GM23248 (cell line): Measurements from ENCODE around the gene CDC42EP5. TPM values are rescaled to one million over a fixed set of nuclear protein-coding genes. Genes with fewer than 3 reads are reported as not detected.
"Not testable (repeated sequence)": the region's sequence is repeated elsewhere in the genome, so short reads cannot be mapped to it uniquely, and the experiment has no call there.

Experiments used
- DNase-seq: peaks from one replicate; pipeline ENCODE4 v3.0.0-alpha.2; 2015
- H2AFZ ChIP-seq: fragments of 200-600 bp; sonication (generic); 2 replicates; pipeline ENCODE4 v1.6.1; 2016; ENCODE audit warnings: antibody characterized with exemption
- H3F3A ChIP-seq: fragments of 200-600 bp; sonication (generic); 2 replicates; pipeline ENCODE4 v1.6.1; 2016; ENCODE audit warnings: mild to moderate bottlenecking, antibody characterized with exemption, mixed run types; ENCODE audit not compliant: insufficient read depth
- H3K27ac ChIP-seq: fragments of 200-600 bp; sonication (generic); 2 replicates; pipeline ENCODE4 v1.5.1; 2016; ENCODE audit warnings: mild to moderate bottlenecking
- H3K27me3 ChIP-seq: fragments of 200-600 bp; sonication (generic); replicated peaks from 2 replicates; pipeline ENCODE4 v1.6.1; 2016; ENCODE audit warnings: mild to moderate bottlenecking; ENCODE audit not compliant: insufficient read depth
- H3K36me3 ChIP-seq: fragments of 200-600 bp; sonication (generic); 2 replicates; pipeline ENCODE4 v1.6.1; 2016; ENCODE audit warnings: low read depth, mild to moderate bottlenecking
- H3K4me1 ChIP-seq: fragments of 200-600 bp; sonication (generic); 2 replicates; pipeline ENCODE4 v1.6.1; 2016; ENCODE audit warnings: mild to moderate bottlenecking; ENCODE audit not compliant: insufficient read depth
- H3K4me2 ChIP-seq: fragments of 200-600 bp; sonication (generic); one replicate; pipeline ENCODE4 v1.6.1; 2016; ENCODE audit warnings: mild to moderate bottlenecking; ENCODE audit not compliant: unreplicated experiment
- H3K4me3 ChIP-seq: fragments of 200-600 bp; sonication (generic); 2 replicates; pipeline ENCODE4 v1.5.1; 2016; ENCODE audit warnings: mild to moderate bottlenecking
- H3K79me2 ChIP-seq: fragments of 200-600 bp; sonication (generic); 2 replicates; pipeline ENCODE4 v1.6.1; 2016; ENCODE audit warnings: mild to moderate bottlenecking; ENCODE audit not compliant: insufficient read depth
- H3K9ac ChIP-seq: fragments of 200-600 bp; sonication (generic); 2 replicates; pipeline ENCODE4 v1.6.1; 2016; ENCODE audit warnings: mild to moderate bottlenecking
- H3K9me2 ChIP-seq: fragments of 200-600 bp; sonication (generic); 2 replicates; pipeline ENCODE4 v1.6.1; 2016; ENCODE audit warnings: mixed run types, mild to moderate bottlenecking, moderate library complexity; ENCODE audit not compliant: insufficient read depth
- H3K9me3 ChIP-seq: fragments of 200-600 bp; sonication (generic); one replicate; pipeline ENCODE4 v1.6.1; 2017; ENCODE audit warnings: low read depth
- H4K20me1 ChIP-seq: fragments of 200-600 bp; sonication (generic); 2 replicates; pipeline ENCODE4 v1.6.0; 2016; ENCODE audit not compliant: insufficient read depth
- EZH2 ChIP-seq: fragments of 200-600 bp; sonication (generic); IDR thresholded peaks from 2 replicates; pipeline ENCODE4 v1.6.1; 2018; ENCODE audit warnings: antibody characterized with exemption, mild to moderate bottlenecking; ENCODE audit not compliant: insufficient read depth, poor library complexity, severe bottlenecking
- EZH2phosphoT487 ChIP-seq: fragments of 200-600 bp; sonication (generic); IDR thresholded peaks from 2 replicates; pipeline ENCODE4 v1.6.1; 2018; ENCODE audit warnings: antibody characterized with exemption, moderate library complexity, mild to moderate bottlenecking, low read depth; ENCODE audit not compliant: insufficient read depth
- WGBS, 2 experiments: methylation state at CpG; one replicate each; pipeline ENCODE4 v1.1.6; 2015 to 2017; ENCODE audit warnings: low lambda C conversion rate in 2 of 2, low coverage in 1 of 2; ENCODE audit errors: missing lambda C conversion rate in 2 of 2; 5-methylcytosine and 5-hydroxymethylcytosine counted together
- in situ Hi-C: fragments of 300-500 bp; cut with MboI; formaldehyde crosslinking; loops from 2 replicates; pipeline ENCODE4 v1.15.0; 2020
- polyA plus RNA-seq: library from polyadenylated mRNA; unstranded; fragments of >200 nt; fragmentation: Nextera tagmentation; extraction: Ambion mirVana; gene quantifications from 2 replicates; pipeline ENCODE4 v1.2.1, GENCODE V29; 2016
- total RNA-seq: library from RNA; depleted of rRNA; stranded (reverse); fragments of >200 nt; shearing (Covaris generic); gene quantifications from 2 replicates; pipeline ENCODE4 v1.2.3, GENCODE V29; 2014

CDC42EP5 gene
- total and polyA plus RNA-seq, 2 experiments from 2014 or later: 4.4 to 51.7 TPM

- Histone ChIP-seq H2AFZ (no peak overlapping the region), H3K27me3 (no peaks in the 10 kb centered on the region), H3F3A (0 out of 2 replicates have a peak, but pooled peaks cover 9% of the 10 kb centered on the region), H3K9me2 (no peaks in the 10 kb centered on the region), H3K4me1 (peaks cover 25% of the 10 kb centered on the region), H3K27ac (peak overlapping the region; percentile 98), H4K20me1 (0 out of 2 replicates have a peak, but pooled peaks cover 4% of the 10 kb centered on the region), H3K9me3 (no peaks in the 10 kb centered on the region), H3K36me3 (peaks cover 31% of the 10 kb centered on the region), H3K79me2 (peaks cover 96% of the 10 kb centered on the region), H3K4me2 (peak overlapping the region; percentile 90), H3K9ac (peak overlapping the region; percentile 99), H3K4me3 (peak overlapping the region; percentile 88)
- whole genome bisulfite sequencing, 2 experiments: 46 to 59% methylated on average over 8 to 9 of the region's 9 CpGs
- peak; percentile 77 for DNase-seq
- in situ Hi-C loops: loop anchor here (25.0 kb wide), 1 partner anchor 1211 kb away; the partner anchor contains the start of gene U2AF2
- TF ChIP-seq EZH2phosphoT487 (no peak), EZH2 (no peak)
These were observed 21.7 kb downstream of the CDC42EP5 start for GRCh38 chr19:54451331-54451871.

GRCh38 chr19:54449701-54450069 lies 23.4 kb downstream of the CDC42EP5 start:
- H3K27me3 ChIP-seq: no peaks in the 10 kb centered on the region
- H3K4me1 ChIP-seq: peaks cover 25% of the 10 kb centered on the region
- H3K27ac ChIP-seq: peak overlapping the region; percentile 98
- H3K79me2 ChIP-seq: peaks cover 93% of the 10 kb centered on the region
- WGBS, 2 experiments: 0 to 1% methylated on average over 15 to 21 of the region's 21 CpGs
- no peaks in the 10 kb centered on the region for H3K9me3 ChIP-seq
- peak; percentile 78 for DNase-seq
- H3K9me2 ChIP-seq: no peaks in the 10 kb centered on the region
- peak overlapping the region; percentile 88 for H3K4me3 ChIP-seq
- 0 out of 2 replicates have a peak, but pooled peaks cover 4% of the 10 kb centered on the region for H4K20me1 ChIP-seq
- H2AFZ ChIP-seq: no peak overlapping the region
- peak overlapping the region; percentile 90 for H3K4me2 ChIP-seq
- H3K9ac ChIP-seq: peak overlapping the region; percentile 99
- H3F3A ChIP-seq: 0 out of 2 replicates have a peak, but pooled peaks cover 9% of the 10 kb centered on the region
- in situ Hi-C loops: loop anchor here (25.0 kb wide), 1 partner anchor 1213 kb away; the partner anchor contains the start of gene U2AF2
- TF ChIP-seq EZH2phosphoT487 (no peak), EZH2 (no peak)
- peaks cover 27% of the 10 kb centered on the region for H3K36me3 ChIP-seq

- peak within 1 kb of the TSS; percentile 99 for H3K9ac ChIP-seq
- H3K27me3 ChIP-seq: no peaks in the 10 kb centered on the region
- peak within 1 kb of the TSS; percentile 90 for H3K4me2 ChIP-seq
- 0 out of 2 replicates have a peak, but pooled peaks cover 4% of the 10 kb centered on the region for H4K20me1 ChIP-seq
- H3K4me3 ChIP-seq: peak within 1 kb of the TSS; percentile 88
- peaks cover 25% of the 10 kb centered on the region for H3K4me1 ChIP-seq
- peaks cover 86% of the 10 kb centered on the region for H3K79me2 ChIP-seq
- WGBS, 2 experiments: 1 to 2% methylated on average over 60 to 92 of the region's 96 CpGs
- H3K27ac ChIP-seq: peak within 1 kb of the TSS; percentile 98
- TF ChIP-seq EZH2 (no peak), EZH2phosphoT487 (no peak)
- H3K36me3 ChIP-seq: peaks cover 22% of the 10 kb centered on the region
- H3F3A ChIP-seq: 0 out of 2 replicates have a peak, but pooled peaks cover 9% of the 10 kb centered on the region
- peak within 1 kb of the TSS; percentile 69 for H2AFZ ChIP-seq
- no peaks in the 10 kb centered on the region for H3K9me3 ChIP-seq
- DNase-seq: peak; percentile 99
- no peaks in the 10 kb centered on the region for H3K9me2 ChIP-seq
- in situ Hi-C loops: no loop called here
These were observed 24.1 kb downstream of the CDC42EP5 start, which contains the start of gene LENG8 for GRCh38 chr19:54448774-54449700. Gene LENG8, plus strand, starts transcription at chr19:54449199. Its CDS starts 2,146 bp downstream, at chr19:54451345.

GRCh38 chr19:54448040-54448773 lies 24.9 kb downstream of the CDC42EP5 start:
- no peak for TF ChIP-seq EZH2phosphoT487
- TF ChIP-seq EZH2: no peak
- H3K27ac ChIP-seq: peak overlapping the region; percentile 98
- peak overlapping the region; percentile 81 for H3K4me2 ChIP-seq
- H3K79me2 ChIP-seq: peaks cover 82% of the 10 kb centered on the region
- in situ Hi-C loops: no loop called here
- H3K27me3 ChIP-seq: no peaks in the 10 kb centered on the region
- H3F3A ChIP-seq: 0 out of 2 replicates have a peak, but pooled peaks cover 9% of the 10 kb centered on the region
- H2AFZ ChIP-seq: peak overlapping the region; percentile 69
- 0 out of 2 replicates have a peak, but pooled peaks cover 4% of the 10 kb centered on the region for H4K20me1 ChIP-seq
- no peaks in the 10 kb centered on the region for H3K9me3 ChIP-seq
- peaks cover 25% of the 10 kb centered on the region for H3K4me1 ChIP-seq
- DNase-seq: peak; percentile 84
- peak overlapping the region; percentile 88 for H3K4me3 ChIP-seq
- no peaks in the 10 kb centered on the region for H3K9me2 ChIP-seq
- H3K36me3 ChIP-seq: peaks cover 19% of the 10 kb centered on the region
- 1 to 2% methylated on average over 32 to 34 of the region's 34 CpGs for WGBS, 2 experiments
- peak overlapping the region; percentile 99 for H3K9ac ChIP-seq

GRCh38 chr19:54446349-54446748 lies 26.7 kb downstream of the CDC42EP5 start:
- H2AFZ ChIP-seq, H3K27me3 ChIP-seq, H3K27ac ChIP-seq, H3K9me3 ChIP-seq, H4K20me1 ChIP-seq, H3F3A ChIP-seq, H3K4me2 ChIP-seq, DNase-seq, H3K36me3 ChIP-seq, H3K4me3 ChIP-seq, H3K9ac ChIP-seq, in situ Hi-C loops, H3K9me2 ChIP-seq: not testable (repeated sequence)
- 97% methylated on average over 15 of the region's 15 CpGs for WGBS, 2 experiments
- peaks cover 78% of the 10 kb centered on the region for H3K79me2 ChIP-seq
- peaks cover 22% of the 10 kb centered on the region for H3K4me1 ChIP-seq
